Mesothelial cell of epicardium (in vitro differentiated cells): ENCODE measurements around the gene KHDRBS2. TPM values are rescaled to one million over a fixed set of nuclear protein-coding genes. Genes with fewer than 3 reads are reported as not detected.

Source experiments
- DNase-seq, 2 experiments: peaks; one replicate each; pipeline ENCODE4 v3.0.0; 2021; ENCODE audit warnings: low spot score in 2 of 2; ENCODE audit not compliant: unreplicated experiment in 2 of 2
- H3K27ac Mint-ChIP-seq: 2 replicates; pipeline ENCODE4 v1.8.0; 2021; ENCODE audit warnings: mixed read lengths
- H3K27me3 Mint-ChIP-seq: 2 replicates; pipeline ENCODE4 v1.8.0; 2021; ENCODE audit warnings: low read depth, mixed read lengths
- H3K36me3 Mint-ChIP-seq: 2 replicates; pipeline ENCODE4 v1.8.0; 2021; ENCODE audit warnings: mixed read lengths
- H3K4me1 Mint-ChIP-seq: 2 replicates; pipeline ENCODE4 v1.8.0; 2021; ENCODE audit warnings: mixed read lengths
- H3K4me3 Mint-ChIP-seq: 2 replicates; pipeline ENCODE4 v1.8.0; 2021; ENCODE audit warnings: mild to moderate bottlenecking, moderate library complexity, mixed read lengths
- H3K9me3 Mint-ChIP-seq: 2 replicates; pipeline ENCODE4 v1.8.0; 2021; ENCODE audit warnings: mixed read lengths
- total RNA-seq: library from RNA; stranded (reverse); gene quantifications from 3 replicates; pipeline ENCODE4 v1.2.1, GENCODE V29; 2021
- TF ChIP-seq, protein P1 (sequence below): fragments of 200-600 bp; sonication (generic); IDR thresholded peaks from one replicate; pipeline ENCODE4 v1.5.0; 2021; ENCODE audit warnings: antibody characterized with exemption; ENCODE audit not compliant: unreplicated experiment

The KHDRBS2 gene
- total RNA-seq, 1 donor from 2014 or later = 1.6 TPM

DNA sequence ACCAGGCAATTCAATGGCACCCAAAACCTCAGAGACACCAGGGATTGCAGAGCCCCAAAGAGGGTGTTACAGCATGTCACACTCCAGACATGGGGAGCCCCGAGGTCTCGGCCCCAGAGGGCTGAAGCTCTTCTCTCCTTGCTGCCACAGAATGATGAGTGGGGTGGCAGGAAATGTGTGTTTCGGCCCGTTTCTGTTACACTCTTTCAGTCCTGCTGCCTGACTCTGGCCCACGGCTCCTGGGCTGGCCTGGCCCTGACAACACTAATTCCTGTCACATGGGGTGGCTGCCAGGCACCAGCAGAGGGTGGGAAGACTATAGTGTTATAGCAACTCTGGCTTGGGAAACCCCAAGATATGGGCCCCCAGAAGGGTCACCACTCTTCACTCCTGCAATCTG is 183.6 kb downstream of the KHDRBS2 start:
- no peak for DNase-seq

GRCh38 chr6:62090442-62091229 is 195.4 kb downstream of the KHDRBS2 start:
- Mint-ChIP-seq H3K27ac (no peak overlapping the region), H3K4me3 (no peak overlapping the region), H3K9me3 (no peaks in the 10 kb centered on the region), H3K27me3 (no peaks in the 10 kb centered on the region), H3K36me3 (no peaks in the 10 kb centered on the region), H3K4me1 (no peaks in the 10 kb centered on the region)
- TF ChIP-seq, protein P1, sequence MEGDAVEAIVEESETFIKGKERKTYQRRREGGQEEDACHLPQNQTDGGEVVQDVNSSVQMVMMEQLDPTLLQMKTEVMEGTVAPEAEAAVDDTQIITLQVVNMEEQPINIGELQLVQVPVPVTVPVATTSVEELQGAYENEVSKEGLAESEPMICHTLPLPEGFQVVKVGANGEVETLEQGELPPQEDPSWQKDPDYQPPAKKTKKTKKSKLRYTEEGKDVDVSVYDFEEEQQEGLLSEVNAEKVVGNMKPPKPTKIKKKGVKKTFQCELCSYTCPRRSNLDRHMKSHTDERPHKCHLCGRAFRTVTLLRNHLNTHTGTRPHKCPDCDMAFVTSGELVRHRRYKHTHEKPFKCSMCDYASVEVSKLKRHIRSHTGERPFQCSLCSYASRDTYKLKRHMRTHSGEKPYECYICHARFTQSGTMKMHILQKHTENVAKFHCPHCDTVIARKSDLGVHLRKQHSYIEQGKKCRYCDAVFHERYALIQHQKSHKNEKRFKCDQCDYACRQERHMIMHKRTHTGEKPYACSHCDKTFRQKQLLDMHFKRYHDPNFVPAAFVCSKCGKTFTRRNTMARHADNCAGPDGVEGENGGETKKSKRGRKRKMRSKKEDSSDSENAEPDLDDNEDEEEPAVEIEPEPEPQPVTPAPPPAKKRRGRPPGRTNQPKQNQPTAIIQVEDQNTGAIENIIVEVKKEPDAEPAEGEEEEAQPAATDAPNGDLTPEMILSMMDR = no peak
- no peak for DNase-seq

More for the DNA sequence above, 183.6 kb downstream of the KHDRBS2 start:
- no peaks in the 10 kb centered on the region for H3K4me1 Mint-ChIP-seq
- H3K27me3 Mint-ChIP-seq = no peaks in the 10 kb centered on the region
- H3K4me3 Mint-ChIP-seq = no peak overlapping the region
- H3K9me3 Mint-ChIP-seq = peaks cover 6% of the 10 kb centered on the region
- no peak overlapping the region for H3K27ac Mint-ChIP-seq
- no peaks in the 10 kb centered on the region for H3K36me3 Mint-ChIP-seq
- TF ChIP-seq, protein P1 = no peak

DNA sequence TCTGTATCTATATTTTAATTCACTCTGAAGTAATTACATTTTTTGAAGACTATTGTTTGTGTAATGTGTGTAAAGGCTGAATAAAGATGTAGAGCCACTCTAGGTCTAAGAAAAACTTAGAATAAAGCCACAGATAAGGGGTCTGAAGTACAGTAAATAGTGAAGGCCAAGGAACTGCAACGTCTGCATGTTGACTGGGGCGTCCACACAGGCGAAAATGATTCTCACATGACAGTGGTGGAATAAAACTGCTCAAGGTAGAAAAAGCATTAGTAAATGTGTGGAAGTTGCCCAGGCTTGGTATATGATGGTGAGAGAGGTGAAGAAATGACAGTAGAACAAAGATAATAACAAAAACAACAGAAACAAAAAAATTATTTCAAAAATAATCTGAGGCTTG is 196.2 kb downstream of the KHDRBS2 start:
- no peaks in the 10 kb centered on the region for H3K27me3 Mint-ChIP-seq
- H3K4me1 Mint-ChIP-seq = no peaks in the 10 kb centered on the region
- H3K4me3 Mint-ChIP-seq = no peak overlapping the region
- H3K9me3 Mint-ChIP-seq = no peaks in the 10 kb centered on the region
- no peak overlapping the region for H3K27ac Mint-ChIP-seq
- DNase-seq = no peak
- no peaks in the 10 kb centered on the region for H3K36me3 Mint-ChIP-seq
- TF ChIP-seq, protein P1 = no peak

DNA sequence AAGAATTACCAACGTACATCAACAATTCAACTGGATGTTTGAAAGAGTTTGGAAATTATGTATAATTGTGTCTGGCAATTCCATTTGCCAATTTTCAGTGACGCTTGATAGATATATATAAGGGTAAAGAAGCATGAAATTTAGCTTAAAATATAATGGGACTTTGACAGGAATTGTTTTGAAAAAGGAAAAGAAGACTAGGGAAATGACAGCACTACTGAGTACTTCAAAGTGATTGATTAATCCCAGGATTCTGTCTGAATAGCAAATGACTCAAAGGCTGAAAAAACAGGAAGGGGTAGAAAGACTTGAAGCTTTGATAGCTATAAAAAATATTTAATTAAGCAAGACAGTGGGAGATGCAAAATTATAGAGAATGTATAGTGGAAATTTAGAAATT is 200.0 kb downstream of the KHDRBS2 start:
- Mint-ChIP-seq H3K4me1 (no peaks in the 10 kb centered on the region), H3K9me3 (no peaks in the 10 kb centered on the region), H3K27ac (no peak overlapping the region), H3K36me3 (no peaks in the 10 kb centered on the region), H3K4me3 (no peak overlapping the region), H3K27me3 (no peaks in the 10 kb centered on the region)
- no peak for DNase-seq
- TF ChIP-seq, protein P1 = no peak

- no peaks in the 10 kb centered on the region for H3K27me3 Mint-ChIP-seq
- no peaks in the 10 kb centered on the region for H3K4me1 Mint-ChIP-seq
- H3K9me3 Mint-ChIP-seq = peaks cover 10% of the 10 kb centered on the region
- TF ChIP-seq, protein P1 = no peak
- H3K4me3 Mint-ChIP-seq = no peak overlapping the region
- no peaks in the 10 kb centered on the region for H3K36me3 Mint-ChIP-seq
- DNase-seq = no peak
- H3K27ac Mint-ChIP-seq = no peak overlapping the region
These were observed 210.2 kb downstream of the KHDRBS2 start for GRCh38 chr6:62075869-62076268.

DNA sequence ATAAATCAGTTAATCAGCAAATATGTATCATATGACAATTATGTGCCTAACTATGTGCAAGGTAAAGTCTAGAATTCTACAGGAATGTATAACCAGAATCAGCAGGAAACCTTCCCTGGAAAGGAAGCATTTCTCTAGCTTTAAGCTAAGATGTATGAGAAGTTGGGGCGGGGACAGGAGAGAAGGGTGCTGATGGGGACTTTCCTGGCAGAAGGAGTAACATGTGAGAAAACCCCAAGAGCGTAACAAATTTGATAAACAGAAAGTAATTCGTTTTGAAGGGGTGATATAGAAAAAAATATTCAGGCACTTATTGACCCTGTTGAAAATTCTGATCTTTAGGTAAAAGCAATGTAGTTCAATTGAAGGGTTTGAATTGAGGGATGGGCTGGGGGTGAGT is 226.1 kb downstream of the KHDRBS2 start:
- no peak for DNase-seq
- no peak overlapping the region for H3K27ac Mint-ChIP-seq
- no peaks in the 10 kb centered on the region for H3K27me3 Mint-ChIP-seq
- no peaks in the 10 kb centered on the region for H3K4me1 Mint-ChIP-seq
- H3K36me3 Mint-ChIP-seq = no peaks in the 10 kb centered on the region
- peaks cover 11% of the 10 kb centered on the region for H3K9me3 Mint-ChIP-seq
- TF ChIP-seq, protein P1 = no peak
- no peak overlapping the region for H3K4me3 Mint-ChIP-seq
